Measurements from ENCODE around the gene TRPM6. TPM values are rescaled to one million over a fixed set of nuclear protein-coding genes. Genes with fewer than 3 reads are reported as not detected.

TRPM6 gene
- total RNA-seq, 3 donors from 2014 or later (not counting 1 experiment from before 2014, with no cell fraction given), result 0.36 to 12.8 TPM; not detected in 1

DNA sequence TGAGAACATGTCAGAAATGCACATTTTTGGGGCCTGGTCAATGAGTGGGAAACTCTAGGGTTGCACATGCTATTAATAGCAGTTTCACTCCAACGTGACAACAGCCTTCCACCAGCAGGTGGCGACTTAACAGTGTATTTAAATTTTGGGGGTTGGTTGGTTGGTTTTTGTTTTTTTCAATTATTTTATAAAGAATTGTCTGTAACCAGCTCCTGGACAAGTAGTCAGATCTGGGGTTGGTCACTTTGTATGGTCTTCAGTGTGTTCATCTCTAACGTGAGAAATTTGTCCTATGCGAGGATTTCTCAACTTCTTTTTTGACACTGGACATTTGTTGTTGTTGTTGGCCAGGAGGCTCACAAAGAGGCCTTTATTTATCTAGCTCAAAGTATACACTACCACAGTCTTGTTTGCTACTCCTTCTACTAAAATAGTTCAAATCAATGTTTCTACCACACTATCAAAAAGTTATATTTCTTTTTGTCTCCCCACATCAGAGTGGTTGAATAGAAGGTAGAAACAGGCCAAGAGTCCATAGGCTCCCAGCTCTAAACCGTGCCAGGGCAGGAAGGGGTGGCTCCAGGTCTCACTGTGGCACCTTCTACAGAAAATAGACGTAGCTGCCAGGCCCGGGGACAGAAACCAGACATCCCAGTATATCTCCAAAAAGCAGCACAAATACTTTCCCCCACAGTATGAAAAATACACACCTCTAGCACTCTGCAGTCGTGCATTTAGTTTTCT lies 110.4 kb downstream of the TRPM6 start:
- Mint-ChIP-seq H3K27me3 (ENCODE audit: low read depth in 2 of 2) (peaks cover 11 to 20% of the 10 kb centered on the region in 2 donors), H3K36me3 (no peaks in the 10 kb centered on the region), H3K9me3 (no peaks in the 10 kb centered on the region), H3K4me1 (no peaks in the 10 kb centered on the region), H3K4me3 (no peak overlapping the region), H3K27ac (no peak overlapping the region)
- H3K4me3 ChIP-seq (ENCODE audit: low read length), result no peak overlapping the region
- no peaks in the 10 kb centered on the region for H3K27me3 ChIP-seq (ENCODE audit: control insufficient read depth, insufficient read depth, low read length)
- intact Hi-C loops (cut with micrococcal nuclease), result loop anchor here (1.0 kb wide), 1 partner anchor 225 kb away; no protein-coding TSS in a partner anchor
- H3K27ac ChIP-seq (ENCODE audit: low read length), result no peak overlapping the region
- DNase-seq (peak; percentile 49 to 80), ATAC-seq (peak; percentile 60 to 72 (median 67))
- no peaks in the 10 kb centered on the region for H3K9me3 ChIP-seq (ENCODE audit: control insufficient read depth, insufficient read depth, low read length)
- H3K36me3 ChIP-seq (ENCODE audit: control insufficient read depth, insufficient read depth, low read length), result no peaks in the 10 kb centered on the region
- 50% methylated on average over 8 of the region's 8 CpGs for WGBS (ENCODE audit: insufficient coverage)
- H3K4me1 ChIP-seq (ENCODE audit: control insufficient read depth, insufficient read depth, low read length), result no peaks in the 10 kb centered on the region
- TF ChIP-seq, protein P1, sequence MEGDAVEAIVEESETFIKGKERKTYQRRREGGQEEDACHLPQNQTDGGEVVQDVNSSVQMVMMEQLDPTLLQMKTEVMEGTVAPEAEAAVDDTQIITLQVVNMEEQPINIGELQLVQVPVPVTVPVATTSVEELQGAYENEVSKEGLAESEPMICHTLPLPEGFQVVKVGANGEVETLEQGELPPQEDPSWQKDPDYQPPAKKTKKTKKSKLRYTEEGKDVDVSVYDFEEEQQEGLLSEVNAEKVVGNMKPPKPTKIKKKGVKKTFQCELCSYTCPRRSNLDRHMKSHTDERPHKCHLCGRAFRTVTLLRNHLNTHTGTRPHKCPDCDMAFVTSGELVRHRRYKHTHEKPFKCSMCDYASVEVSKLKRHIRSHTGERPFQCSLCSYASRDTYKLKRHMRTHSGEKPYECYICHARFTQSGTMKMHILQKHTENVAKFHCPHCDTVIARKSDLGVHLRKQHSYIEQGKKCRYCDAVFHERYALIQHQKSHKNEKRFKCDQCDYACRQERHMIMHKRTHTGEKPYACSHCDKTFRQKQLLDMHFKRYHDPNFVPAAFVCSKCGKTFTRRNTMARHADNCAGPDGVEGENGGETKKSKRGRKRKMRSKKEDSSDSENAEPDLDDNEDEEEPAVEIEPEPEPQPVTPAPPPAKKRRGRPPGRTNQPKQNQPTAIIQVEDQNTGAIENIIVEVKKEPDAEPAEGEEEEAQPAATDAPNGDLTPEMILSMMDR (IDR thresholded peaks at IDR 0.05), result peak; percentile 84

DNA sequence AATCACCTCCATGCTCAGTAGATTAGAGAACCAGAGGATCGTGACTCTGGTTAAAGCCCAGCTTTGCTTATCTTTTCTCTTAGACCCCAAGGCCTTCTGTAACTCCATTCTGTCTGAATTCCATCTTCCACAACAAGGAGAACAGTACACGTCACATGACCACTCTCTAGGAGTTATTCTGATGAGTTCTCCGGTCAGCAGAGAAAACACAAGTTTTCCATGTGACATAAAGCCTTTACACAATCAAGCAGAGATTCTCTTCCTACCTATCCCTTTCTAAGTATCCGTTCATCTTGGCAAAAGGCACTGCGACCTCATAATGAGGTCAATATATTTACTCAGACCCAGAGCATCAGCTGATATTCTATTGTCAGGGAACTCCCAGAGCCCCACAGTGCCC lies 112.3 kb downstream of the TRPM6 start:
- no peaks in the 10 kb centered on the region for H3K9me3 ChIP-seq (ENCODE audit: control insufficient read depth, insufficient read depth, low read length)
- H3K4me1 ChIP-seq (ENCODE audit: control insufficient read depth, insufficient read depth, low read length), result no peaks in the 10 kb centered on the region
- no peak overlapping the region for H3K27ac ChIP-seq (ENCODE audit: low read length)
- H3K9me3 Mint-ChIP-seq, result no peaks in the 10 kb centered on the region
- ATAC-seq (no peak), DNase-seq (no peak)
- H3K27ac Mint-ChIP-seq, result no peak overlapping the region
- H3K4me3 Mint-ChIP-seq, result no peak overlapping the region
- H3K4me1 Mint-ChIP-seq, result no peaks in the 10 kb centered on the region
- no peaks in the 10 kb centered on the region for H3K36me3 Mint-ChIP-seq
- TF ChIP-seq, protein P1 (IDR thresholded peaks at IDR 0.05), result no peak
- peaks cover 15 to 26% of the 10 kb centered on the region in 2 donors for H3K27me3 Mint-ChIP-seq (ENCODE audit: low read depth in 2 of 2)
- WGBS (ENCODE audit: insufficient coverage), result 90% methylated on average over 5 of the region's 5 CpGs
- no peaks in the 10 kb centered on the region for H3K36me3 ChIP-seq (ENCODE audit: control insufficient read depth, insufficient read depth, low read length)
- H3K4me3 ChIP-seq (ENCODE audit: low read length), result no peak overlapping the region
- intact Hi-C loops (cut with micrococcal nuclease), result no loop called here
- H3K27me3 ChIP-seq (ENCODE audit: control insufficient read depth, insufficient read depth, low read length), result peaks cover 3% of the 10 kb centered on the region

DNA sequence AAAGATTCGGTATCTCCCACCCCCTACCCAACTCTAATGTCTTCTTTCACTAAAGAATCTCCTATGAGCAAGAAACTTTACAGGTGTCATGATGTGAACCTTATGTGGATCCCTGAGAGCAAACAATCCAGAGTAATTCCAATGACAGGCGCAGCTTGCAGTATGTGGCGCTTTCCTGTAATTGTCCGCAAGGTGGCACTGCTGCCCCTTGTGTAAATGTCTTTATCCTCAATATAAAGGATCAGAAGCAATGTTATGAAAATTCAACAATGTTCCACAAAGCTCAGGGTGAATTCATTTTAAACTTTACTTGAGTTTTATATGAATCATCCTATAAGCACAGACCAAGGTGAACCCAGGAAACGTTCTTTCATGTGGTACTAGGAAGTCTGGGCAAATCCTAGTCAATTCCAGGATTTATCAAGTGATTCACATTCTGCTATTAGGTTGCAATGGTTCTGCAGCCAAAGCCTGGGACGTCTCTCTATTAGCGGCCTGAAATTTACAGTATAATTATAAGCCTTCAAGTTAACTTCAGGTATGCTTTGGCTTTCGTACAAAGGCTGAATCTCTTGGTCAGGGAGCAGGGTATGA lies 113.7 kb downstream of the TRPM6 start:
- intact Hi-C loops (cut with micrococcal nuclease), result loop anchor here (1.0 to 5.0 kb wide), 3 partner anchors 303 to 1093 kb away; no protein-coding TSS in a partner anchor
- H3K9me3 Mint-ChIP-seq, result no peaks in the 10 kb centered on the region
- Histone ChIP-seq H3K27ac (ENCODE audit: low read length) (no peak overlapping the region), H3K4me3 (ENCODE audit: low read length) (no peak overlapping the region), H3K36me3 (ENCODE audit: control insufficient read depth, insufficient read depth, low read length) (no peaks in the 10 kb centered on the region), H3K9me3 (ENCODE audit: control insufficient read depth, insufficient read depth, low read length) (no peaks in the 10 kb centered on the region), H3K27me3 (ENCODE audit: control insufficient read depth, insufficient read depth, low read length) (peaks cover 3% of the 10 kb centered on the region), H3K4me1 (ENCODE audit: control insufficient read depth, insufficient read depth, low read length) (no peaks in the 10 kb centered on the region)
- no peaks in the 10 kb centered on the region for H3K4me1 Mint-ChIP-seq
- no peak overlapping the region for H3K4me3 Mint-ChIP-seq
- DNase-seq, result peak; percentile 61 to 84
- no peak overlapping the region for H3K27ac Mint-ChIP-seq
- TF ChIP-seq, protein P1 (IDR thresholded peaks at IDR 0.05), result peak; percentile 98
- peak; percentile 75 to 87 (median 83) for ATAC-seq
- no peaks in the 10 kb centered on the region for H3K36me3 Mint-ChIP-seq
- H3K27me3 Mint-ChIP-seq (ENCODE audit: low read depth in 2 of 2), result peaks cover 13 to 18% of the 10 kb centered on the region in 2 donors
- 26% methylated on average over 7 of the region's 8 CpGs for WGBS (ENCODE audit: insufficient coverage)

All from natural killer cell (primary cell).